Thoracic aorta (tissue), 2 donors: ENCODE measurements around the gene MIGA2. TPM values are rescaled to one million over a fixed set of nuclear protein-coding genes. Genes with fewer than 3 reads are reported as not detected.
A peak's percentile ranks its signal among the peaks of the same experiment; 100 is the strongest.

Experiments
- ATAC-seq: fragments of 150-250 bp; one replicate; pipeline ENCODE4 v1.8.0; 2017; ENCODE audit warnings: low read depth; ENCODE audit not compliant: insufficient number of reproducible peaks, low FRiP score
- DNase-seq: peaks from one replicate; pipeline ENCODE4 v3.0.0-alpha.2; 2020; ENCODE audit warnings: low spot score
- H3K27ac ChIP-seq, 2 donors: fragments of 200-600 bp; sonication (generic); 1 replicate in 1 of 2; 2 replicates in 1 of 2; pipeline ENCODE4 v1.5.1; 2016; ENCODE audit warnings: mild to moderate bottlenecking in 2 of 2, moderate library complexity in 2 of 2
- H3K27me3 ChIP-seq: fragments of 200-600 bp; sonication (generic); replicated peaks from 2 replicates; pipeline ENCODE4 v1.6.0; 2016; ENCODE audit warnings: mild to moderate bottlenecking; ENCODE audit not compliant: insufficient read depth
- H3K36me3 ChIP-seq: fragments of 200-600 bp; sonication (generic); one replicate; pipeline ENCODE4 v1.5.1; 2016
- H3K4me1 ChIP-seq, 2 donors: fragments of 200-600 bp; sonication (generic); 1 replicate in 1 of 2; 2 replicates in 1 of 2; pipeline versions ENCODE4 v1.5.1 to v1.6.0; 2016; ENCODE audit warnings: low read depth in 2 of 2, mild to moderate bottlenecking in 1 of 2; ENCODE audit not compliant: control insufficient read depth in 1 of 2
- H3K4me3 ChIP-seq: fragments of 200-600 bp; sonication (generic); 2 replicates; pipeline ENCODE4 v1.5.1; 2016; ENCODE audit warnings: mild to moderate bottlenecking
- H3K9me3 ChIP-seq: fragments of 200-600 bp; sonication (generic); 2 replicates; pipeline ENCODE4 v1.5.1; 2016
- CTCF ChIP-seq: fragments of 200-600 bp; sonication (generic); IDR thresholded peaks from one replicate; pipeline ENCODE4 v1.5.1; 2019; ENCODE audit warnings: antibody characterized with exemption
- total RNA-seq, 2 donors: library from RNA; depleted of rRNA; stranded (reverse); fragments of >200 nt; gene quantifications; one replicate each; pipeline versions ENCODE4 v1.1.0 to v1.2.3, GENCODE V29; 2016

The MIGA2 gene
- total RNA-seq, 2 donors from 2014 or later = 30.3 to 31.3 TPM

GRCh38 chr9:129079829-129080228, 43.4 kb downstream of the MIGA2 start:
- Histone ChIP-seq H3K27me3 (no peaks in the 10 kb centered on the region), H3K4me3 (peak overlapping the region; percentile 100), H3K36me3 (no peaks in the 10 kb centered on the region), H3K9me3 (no peaks in the 10 kb centered on the region), H3K27ac (no peak overlapping the region), H3K4me1 (peaks cover 7 to 18% of the 10 kb centered on the region in 2 donors)
- ATAC-seq (no peak), DNase-seq (no peak)
- TF ChIP-seq CTCF = no peak

GRCh38 chr9:129080298-129080600, 43.8 kb downstream of the MIGA2 start:
- H3K4me3 ChIP-seq = peak overlapping the region; percentile 100
- peak overlapping the region; percentile 26 to 33 for H3K27ac ChIP-seq
- ATAC-seq (no peak), DNase-seq (no peak)
- peaks cover 7 to 18% of the 10 kb centered on the region in 2 donors for H3K4me1 ChIP-seq
- H3K36me3 ChIP-seq = peaks cover 2% of the 10 kb centered on the region
- H3K9me3 ChIP-seq = no peaks in the 10 kb centered on the region
- H3K27me3 ChIP-seq = no peaks in the 10 kb centered on the region
- no peak for TF ChIP-seq CTCF

GRCh38 chr9:129080601-129081387, 44.4 kb downstream of the MIGA2 start, which contains the start of gene DOLPP1:
TSS of gene DOLPP1 (plus strand) at chr9:129081111. CDS start at chr9:129081132, 21 bp downstream.
- Histone ChIP-seq H3K27me3 (no peaks in the 10 kb centered on the region), H3K4me3 (peak within 1 kb of the TSS; percentile 100), H3K9me3 (no peaks in the 10 kb centered on the region), H3K27ac (peak within 1 kb of the TSS; percentile 42 to 72), H3K4me1 (peaks cover 7 to 18% of the 10 kb centered on the region in 2 donors), H3K36me3 (peaks cover 7% of the 10 kb centered on the region)
- no peak for TF ChIP-seq CTCF
- peak; percentile 94 for ATAC-seq
- DNase-seq = peak; percentile 98

- H3K27me3 ChIP-seq = no peaks in the 10 kb centered on the region
- peak overlapping the region; percentile 100 for H3K4me3 ChIP-seq
- H3K9me3 ChIP-seq = no peaks in the 10 kb centered on the region
- DNase-seq = no peak
- no peak for ATAC-seq
- H3K36me3 ChIP-seq = peaks cover 13% of the 10 kb centered on the region
- TF ChIP-seq CTCF = no peak
- H3K4me1 ChIP-seq = peaks cover 7 to 18% of the 10 kb centered on the region in 2 donors
- H3K27ac ChIP-seq = peak overlapping the region; percentile 42 to 72
Measured at GRCh38 chr9:129081388-129081904, 45.0 kb downstream of the MIGA2 start.

GRCh38 chr9:129084087-129084486, 47.7 kb downstream of the MIGA2 start:
- H3K36me3 ChIP-seq = peaks cover 18% of the 10 kb centered on the region
- no peak for TF ChIP-seq CTCF

More at GRCh38 chr9:129084087-129084486, 47.7 kb downstream of the MIGA2 start:
- Histone ChIP-seq H3K9me3 (no peaks in the 10 kb centered on the region), H3K27me3 (no peaks in the 10 kb centered on the region), H3K4me3 (no peak overlapping the region), H3K4me1 (peaks cover 7 to 18% of the 10 kb centered on the region in 2 donors), H3K27ac (no peak overlapping the region)
- DNase-seq = no peak
- no peak for ATAC-seq
